Cardiac fibroblast (primary cell): Measurements from ENCODE around the gene NKX6-2.
"Not testable (repeated sequence)": the region's sequence is repeated elsewhere in the genome, so short reads cannot be mapped to it uniquely, and the experiment has no call there.

Experiments
- DNase-seq, 2 donors: peaks; one replicate each; pipeline versions ENCODE4 v3.0.0 to v3.0.0-alpha.2; 2010; ENCODE audit warnings: low read depth in 2 of 2
- H3K4me3 ChIP-seq, 2 donors: replicated peaks in 1 of 2; 1 replicate in 1 of 2; 2 replicates in 1 of 2; pipeline ENCODE4 v1.5.1; 2011; ENCODE audit warnings: low read depth in 2 of 2, low read length in 2 of 2, mild to moderate bottlenecking in 2 of 2, moderate library complexity in 1 of 2
- CTCF ChIP-seq: IDR thresholded peaks from one replicate; pipeline ENCODE4 v1.5.1; 2011; ENCODE audit warnings: low read depth, mild to moderate bottlenecking, low read length, inconsistent platforms

The NKX6-2 gene

GRCh38 chr10:132743925-132744490 is 41.9 kb downstream of the NKX6-2 start:
- TF ChIP-seq CTCF: no peak
- H3K4me3 ChIP-seq: no peak overlapping the region
- peak in 1 of 2 donors; percentile 5 for DNase-seq

GRCh38 chr10:132743196-132743924 is 42.6 kb downstream of the NKX6-2 start:
- not testable (repeated sequence) for H3K4me3 ChIP-seq
- peak; percentile 50 to 54 for DNase-seq

GRCh38 chr10:132742837-132743194 is 43.1 kb downstream of the NKX6-2 start:
- H3K4me3 ChIP-seq: no peak overlapping the region
- no peak for TF ChIP-seq CTCF
- no peak for DNase-seq

GRCh38 chr10:132742167-132742836 is 43.6 kb downstream of the NKX6-2 start:
- DNase-seq: no peak

GRCh38 chr10:132740588-132740987 is 45.4 kb downstream of the NKX6-2 start:
- H3K4me3 ChIP-seq: no peak overlapping the region
- no peak for TF ChIP-seq CTCF
- no peak for DNase-seq

More at GRCh38 chr10:132742167-132742836, 43.6 kb downstream of the NKX6-2 start:
- no peak for TF ChIP-seq CTCF
- H3K4me3 ChIP-seq: no peak overlapping the region

- no peak overlapping the region for H3K4me3 ChIP-seq
- DNase-seq: no peak
- TF ChIP-seq CTCF: no peak
These were observed 46.7 kb downstream of the NKX6-2 start for GRCh38 chr10:132739225-132739613.

GRCh38 chr10:132738454-132739224 is 47.3 kb downstream of the NKX6-2 start:
- DNase-seq: no peak
- TF ChIP-seq CTCF: no peak
- no peak overlapping the region for H3K4me3 ChIP-seq
